ENCODE data around the gene WASHC3. TPM values are rescaled to one million over a fixed set of nuclear protein-coding genes. Genes with fewer than 3 reads are reported as not detected.
A peak's percentile ranks its signal among the peaks of the same experiment; 100 is the strongest.
"Not testable (repeated sequence)": the region's sequence is repeated elsewhere in the genome, so short reads cannot be mapped to it uniquely, and the experiment has no call there.

WASHC3 gene
- total RNA-seq, 2 experiments from 2014 or later: 29.2 to 34.4 TPM

DNA sequence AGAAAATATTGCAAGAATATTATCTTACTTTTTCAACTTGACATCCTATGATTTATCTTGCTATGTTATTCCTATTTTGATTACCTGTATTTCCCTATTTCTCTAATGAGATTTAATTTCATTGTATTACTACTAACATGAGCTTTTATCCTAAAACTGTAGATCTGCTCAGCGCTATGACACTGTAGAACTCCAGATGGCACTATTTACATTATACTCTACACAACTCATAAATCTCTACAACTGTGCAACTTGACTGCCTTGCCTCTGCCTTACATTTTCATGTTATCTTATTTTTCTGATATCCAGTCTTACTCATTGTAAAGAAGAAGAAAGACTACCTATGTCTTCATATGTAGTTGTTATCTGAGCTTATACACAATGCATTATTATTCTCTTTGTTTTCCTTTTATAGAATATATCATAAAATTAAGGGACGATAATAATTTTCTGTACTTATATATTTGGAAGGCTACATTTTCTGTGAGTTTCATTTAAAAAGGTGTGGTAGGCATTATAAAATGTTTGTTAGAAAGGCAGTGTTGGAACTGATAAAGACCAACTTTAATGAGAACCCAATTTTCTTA, 34.0 kb upstream of the WASHC3 start:
- Histone ChIP-seq H3K4me1 (ENCODE audit: insufficient read depth, low read length, poor library complexity, severe bottlenecking) (no peaks in the 10 kb centered on the region), H3K4me3 (ENCODE audit: low read depth, low read length, poor library complexity, severe bottlenecking) (no peak overlapping the region), H4K20me1 (ENCODE audit: insufficient read depth, low read length) (no peaks in the 10 kb centered on the region), H2AFZ (ENCODE audit: low read length) (no peak overlapping the region), H3K9me2 (ENCODE audit: insufficient read depth, low read length) (no peaks in the 10 kb centered on the region), H3K27ac (ENCODE audit: low read depth, low read length, poor library complexity, severe bottlenecking) (no peak overlapping the region), H3K9me3 (ENCODE audit: low read length) (no peaks in the 10 kb centered on the region), H3K36me3 (ENCODE audit: insufficient read depth, low read length) (peaks cover 69% of the 10 kb centered on the region), H3K4me2 (ENCODE audit: low read length) (no peak overlapping the region), H3K79me2 (ENCODE audit: insufficient read depth, low read depth, low read length) (no peaks in the 10 kb centered on the region)
- ChIA-PET CTCF (ENCODE audit: unreplicated experiment) (interaction anchor here (0.6 kb wide), 1 partner anchor 24 kb away, joined by 4 read pairs; no protein-coding TSS in a partner anchor), POLR2A (no interaction called here)
- DNase-seq (ENCODE audit: low spot score): peak; percentile 42
- intact Hi-C loops (cut with micrococcal nuclease; ENCODE audit: unreplicated experiment): loop anchor here (2.0 to 10.0 kb wide), 3 partner anchors 199 to 672 kb away; no protein-coding TSS in a partner anchor
- TF ChIP-seq EZH2phosphoT487 (IDR thresholded peaks at IDR 0.05; ENCODE audit: borderline replicate concordance, low read depth, low read length): no peak
- TF ChIP-seq, protein P1, sequence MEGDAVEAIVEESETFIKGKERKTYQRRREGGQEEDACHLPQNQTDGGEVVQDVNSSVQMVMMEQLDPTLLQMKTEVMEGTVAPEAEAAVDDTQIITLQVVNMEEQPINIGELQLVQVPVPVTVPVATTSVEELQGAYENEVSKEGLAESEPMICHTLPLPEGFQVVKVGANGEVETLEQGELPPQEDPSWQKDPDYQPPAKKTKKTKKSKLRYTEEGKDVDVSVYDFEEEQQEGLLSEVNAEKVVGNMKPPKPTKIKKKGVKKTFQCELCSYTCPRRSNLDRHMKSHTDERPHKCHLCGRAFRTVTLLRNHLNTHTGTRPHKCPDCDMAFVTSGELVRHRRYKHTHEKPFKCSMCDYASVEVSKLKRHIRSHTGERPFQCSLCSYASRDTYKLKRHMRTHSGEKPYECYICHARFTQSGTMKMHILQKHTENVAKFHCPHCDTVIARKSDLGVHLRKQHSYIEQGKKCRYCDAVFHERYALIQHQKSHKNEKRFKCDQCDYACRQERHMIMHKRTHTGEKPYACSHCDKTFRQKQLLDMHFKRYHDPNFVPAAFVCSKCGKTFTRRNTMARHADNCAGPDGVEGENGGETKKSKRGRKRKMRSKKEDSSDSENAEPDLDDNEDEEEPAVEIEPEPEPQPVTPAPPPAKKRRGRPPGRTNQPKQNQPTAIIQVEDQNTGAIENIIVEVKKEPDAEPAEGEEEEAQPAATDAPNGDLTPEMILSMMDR (conservative IDR thresholded peaks at IDR 0.05; ENCODE audit: low read length): peak; percentile 85
- no TSS peak for BruUV-seq (replicated peaks)

DNA sequence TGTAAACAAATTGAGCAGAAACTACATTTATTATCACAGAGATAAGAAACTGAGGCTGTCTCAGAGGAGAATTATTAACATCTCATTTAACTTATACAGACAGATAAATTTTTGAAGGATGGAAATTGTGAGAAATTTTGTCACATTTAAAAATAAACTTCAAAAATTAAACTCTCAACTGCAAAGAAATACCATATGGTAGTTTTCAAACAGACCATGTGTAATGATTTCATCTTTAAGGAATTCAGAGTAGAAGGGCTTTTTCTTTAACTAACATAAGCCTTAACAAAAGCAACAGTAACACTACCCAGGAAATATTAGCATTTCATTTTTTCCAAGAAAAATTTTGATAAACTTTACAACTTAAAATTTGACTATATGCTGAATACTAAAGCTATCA, 31.5 kb upstream of the WASHC3 start:
- Histone ChIP-seq H3K4me3 (ENCODE audit: low read depth, low read length, poor library complexity, severe bottlenecking) (no peak overlapping the region), H3K9me2 (ENCODE audit: insufficient read depth, low read length) (no peaks in the 10 kb centered on the region), H3K4me1 (ENCODE audit: insufficient read depth, low read length, poor library complexity, severe bottlenecking) (no peaks in the 10 kb centered on the region), H4K20me1 (ENCODE audit: insufficient read depth, low read length) (no peaks in the 10 kb centered on the region), H3K79me2 (ENCODE audit: insufficient read depth, low read depth, low read length) (no peaks in the 10 kb centered on the region), H2AFZ (ENCODE audit: low read length) (no peak overlapping the region), H3K4me2 (ENCODE audit: low read length) (no peak overlapping the region), H3K27ac (ENCODE audit: low read depth, low read length, poor library complexity, severe bottlenecking) (no peak overlapping the region), H3K9me3 (ENCODE audit: low read length) (no peaks in the 10 kb centered on the region; the same call in 1 of the 2 replicates), H3K36me3 (ENCODE audit: insufficient read depth, low read length) (peaks cover 61% of the 10 kb centered on the region)
- no TSS peak for BruUV-seq (replicated peaks)
- ChIA-PET CTCF (ENCODE audit: unreplicated experiment) (no interaction called here), POLR2A (interaction anchor here (0.6 to 0.7 kb wide), 2 partner anchors 11 to 720 kb away, joined by 3 read pairs; no protein-coding TSS in a partner anchor)
- TF ChIP-seq, protein P1 (conservative IDR thresholded peaks at IDR 0.05; ENCODE audit: low read length): no peak
- TF ChIP-seq EZH2phosphoT487 (IDR thresholded peaks at IDR 0.05; ENCODE audit: borderline replicate concordance, low read depth, low read length): no peak
- no peak for DNase-seq (ENCODE audit: low spot score)
- intact Hi-C loops (cut with micrococcal nuclease; ENCODE audit: unreplicated experiment): loop anchor here (10.0 kb wide), 1 partner anchor 201 kb away; no protein-coding TSS in a partner anchor

DNA sequence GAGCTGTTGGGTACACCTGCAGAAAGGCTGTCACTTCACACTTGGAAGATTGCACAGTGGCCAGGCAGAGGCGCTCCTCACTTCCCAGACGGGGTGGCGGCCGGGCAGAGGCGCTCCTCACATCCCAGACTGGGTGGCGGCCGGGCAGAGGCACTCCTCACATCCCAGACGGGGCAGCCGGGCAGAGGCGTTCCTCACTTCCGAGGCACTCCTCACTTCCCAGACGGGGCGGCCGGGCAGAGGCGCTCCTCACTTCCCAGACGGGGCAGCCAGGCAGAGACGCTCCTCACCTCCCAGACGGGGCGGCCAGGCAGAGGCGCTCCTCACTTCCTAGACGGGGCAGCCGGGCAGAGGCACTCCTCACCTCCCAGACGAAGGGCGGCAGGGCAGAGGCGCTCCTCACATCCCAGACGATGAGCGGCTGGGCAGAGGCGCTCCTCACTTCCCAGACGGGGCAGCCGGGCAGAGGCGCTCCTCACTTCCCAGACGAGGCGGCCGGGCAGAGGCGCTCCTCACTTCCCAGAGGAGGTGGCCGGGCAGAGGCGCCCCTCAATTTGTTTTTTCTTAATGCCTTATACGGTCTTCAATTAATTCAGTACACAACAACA, 27.5 kb upstream of the WASHC3 start:
- H2AFZ ChIP-seq (ENCODE audit: low read length); H3K4me2 ChIP-seq (ENCODE audit: low read length); H3K4me1 ChIP-seq (ENCODE audit: insufficient read depth, low read length, poor library complexity, severe bottlenecking); DNase-seq (ENCODE audit: low spot score); H3K9me3 ChIP-seq (ENCODE audit: low read length); BruUV-seq (replicated peaks); CTCF ChIA-PET (ENCODE audit: unreplicated experiment); H4K20me1 ChIP-seq (ENCODE audit: insufficient read depth, low read length); H3K9me2 ChIP-seq (ENCODE audit: insufficient read depth, low read length); intact Hi-C loops (cut with micrococcal nuclease; ENCODE audit: unreplicated experiment); H3K4me3 ChIP-seq (ENCODE audit: low read depth, low read length, poor library complexity, severe bottlenecking); H3K79me2 ChIP-seq (ENCODE audit: insufficient read depth, low read depth, low read length); H3K27ac ChIP-seq (ENCODE audit: low read depth, low read length, poor library complexity, severe bottlenecking): not testable (repeated sequence)
- peaks cover 42% of the 10 kb centered on the region for H3K36me3 ChIP-seq (ENCODE audit: insufficient read depth, low read length)
- POLR2A ChIA-PET: interaction anchor here (0.6 to 1.0 kb wide), 3 partner anchors 8 to 708 kb away, joined by 3 read pairs; no protein-coding TSS in a partner anchor

All from OCI-LY7 (cell line).